Measurements from ENCODE around the gene C1orf52. TPM values are rescaled to one million over a fixed set of nuclear protein-coding genes. Genes with fewer than 3 reads are reported as not detected.

C1orf52 gene
- total and polyA plus RNA-seq, 9 of the 15 experiments (the other 6 are each of a cell fraction or from before 2014, with no cell fraction given) = 17.0 to 38.5 (median 33.0) TPM

GRCh38 chr1:85201340-85202091, 57.9 kb downstream of the C1orf52 start (continued):
- TF ChIP-seq, protein P1, sequence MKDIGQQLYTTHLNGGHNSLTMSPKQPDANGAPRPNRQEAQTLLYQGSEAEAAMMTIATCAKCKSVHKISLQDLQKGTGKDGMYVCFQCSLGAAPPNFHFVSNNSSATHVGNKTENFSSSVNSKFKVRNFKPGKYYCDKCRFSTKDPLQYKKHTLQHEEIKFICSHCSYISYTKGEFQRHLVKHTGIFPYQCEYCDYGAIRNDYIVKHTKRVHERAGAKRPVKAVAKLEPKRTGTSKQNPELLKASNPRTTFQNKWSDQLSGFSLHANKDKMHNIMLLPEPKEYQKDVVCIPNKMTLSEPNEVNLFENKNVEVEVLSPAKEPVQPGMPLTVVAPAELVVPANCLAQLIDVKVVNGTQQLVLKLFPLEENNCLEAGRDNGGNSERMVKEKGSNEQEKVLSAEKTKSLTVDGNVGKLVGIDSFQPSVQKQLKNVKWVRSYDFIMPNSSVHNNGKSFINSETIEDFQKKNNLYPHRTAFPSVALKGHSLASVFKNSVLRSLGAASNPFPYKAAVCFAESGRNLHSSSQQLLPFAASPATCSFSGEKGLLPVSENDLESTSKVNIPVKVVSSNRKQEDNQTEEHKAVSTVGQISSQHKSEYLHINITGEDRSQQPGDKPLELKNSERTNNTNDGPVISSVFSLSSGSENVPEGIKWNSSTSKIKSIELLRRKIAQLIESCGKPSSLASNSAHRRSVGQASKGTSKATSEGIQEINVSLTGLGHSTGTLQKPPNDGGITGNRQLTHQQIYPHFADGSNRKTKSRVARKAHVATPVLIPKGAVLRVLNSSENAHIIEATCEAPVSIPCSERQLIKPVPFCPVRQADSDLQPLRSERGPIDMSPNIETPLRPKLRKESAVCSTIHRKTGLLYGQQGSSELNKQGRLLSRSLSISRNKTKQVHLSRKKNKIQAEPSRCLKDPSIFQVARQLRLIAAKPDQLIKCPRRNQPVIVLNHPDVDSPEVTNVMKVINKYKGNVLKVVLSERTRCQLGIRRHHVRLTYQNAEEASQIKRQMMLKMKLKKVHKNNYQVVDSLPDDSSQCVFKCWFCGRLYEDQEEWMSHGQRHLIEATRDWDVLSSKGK (CRISPR knock-in tag; IDR thresholded peaks at IDR 0.05) = no peak
- TF ChIP-seq MEF2A (IDR thresholded peaks at IDR 0.05; ENCODE audit: control insufficient read depth, low read depth, low read length) (no peak), NR2C2 (CRISPR knock-in tag; IDR thresholded peaks at IDR 0.05) (no peak), NR2C2 (tag; IDR thresholded peaks at IDR 0.05) (no peak), SFPQ (IDR thresholded peaks at IDR 0.05; ENCODE audit: low read depth, low read length) (no peak), TSC22D4 (tag; IDR thresholded peaks at IDR 0.05) (no peak), STAG1 (CRISPR knock-in tag; IDR thresholded peaks at IDR 0.05; ENCODE audit: borderline replicate concordance) (no peak), NFXL1 (CRISPR knock-in tag; IDR thresholded peaks at IDR 0.05) (no peak), POLR2G (IDR thresholded peaks at IDR 0.05; ENCODE audit: low read depth, low read length) (peak; percentile 86), NR1H2 (CRISPR knock-in tag; IDR thresholded peaks at IDR 0.05) (no peak), BDP1 (IDR thresholded peaks at IDR 0.05; ENCODE audit: insufficient read depth, insufficient read length) (no peak), CSDE1 (IDR thresholded peaks at IDR 0.05) (peak in 1 of 2 experiments; percentile 40; a peak in 1 of 4 replicates), HDAC6 (IDR thresholded peaks at IDR 0.05; ENCODE audit: low read depth, low read length) (no peak), ZNF75A (CRISPR knock-in tag; IDR thresholded peaks at IDR 0.05) (no peak), ELF1 (tag; IDR thresholded peaks at IDR 0.05) (no peak), GABPB1 (CRISPR knock-in tag; IDR thresholded peaks at IDR 0.05) (no peak)
- TF ChIP-seq, protein P2, sequence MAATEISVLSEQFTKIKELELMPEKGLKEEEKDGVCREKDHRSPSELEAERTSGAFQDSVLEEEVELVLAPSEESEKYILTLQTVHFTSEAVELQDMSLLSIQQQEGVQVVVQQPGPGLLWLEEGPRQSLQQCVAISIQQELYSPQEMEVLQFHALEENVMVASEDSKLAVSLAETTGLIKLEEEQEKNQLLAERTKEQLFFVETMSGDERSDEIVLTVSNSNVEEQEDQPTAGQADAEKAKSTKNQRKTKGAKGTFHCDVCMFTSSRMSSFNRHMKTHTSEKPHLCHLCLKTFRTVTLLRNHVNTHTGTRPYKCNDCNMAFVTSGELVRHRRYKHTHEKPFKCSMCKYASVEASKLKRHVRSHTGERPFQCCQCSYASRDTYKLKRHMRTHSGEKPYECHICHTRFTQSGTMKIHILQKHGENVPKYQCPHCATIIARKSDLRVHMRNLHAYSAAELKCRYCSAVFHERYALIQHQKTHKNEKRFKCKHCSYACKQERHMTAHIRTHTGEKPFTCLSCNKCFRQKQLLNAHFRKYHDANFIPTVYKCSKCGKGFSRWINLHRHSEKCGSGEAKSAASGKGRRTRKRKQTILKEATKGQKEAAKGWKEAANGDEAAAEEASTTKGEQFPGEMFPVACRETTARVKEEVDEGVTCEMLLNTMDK (IDR thresholded peaks at IDR 0.05; ENCODE audit: borderline replicate concordance, insufficient read depth, low read depth, low read length, poor library complexity, severe bottlenecking) = no peak
- TF ChIP-seq, protein P3, sequence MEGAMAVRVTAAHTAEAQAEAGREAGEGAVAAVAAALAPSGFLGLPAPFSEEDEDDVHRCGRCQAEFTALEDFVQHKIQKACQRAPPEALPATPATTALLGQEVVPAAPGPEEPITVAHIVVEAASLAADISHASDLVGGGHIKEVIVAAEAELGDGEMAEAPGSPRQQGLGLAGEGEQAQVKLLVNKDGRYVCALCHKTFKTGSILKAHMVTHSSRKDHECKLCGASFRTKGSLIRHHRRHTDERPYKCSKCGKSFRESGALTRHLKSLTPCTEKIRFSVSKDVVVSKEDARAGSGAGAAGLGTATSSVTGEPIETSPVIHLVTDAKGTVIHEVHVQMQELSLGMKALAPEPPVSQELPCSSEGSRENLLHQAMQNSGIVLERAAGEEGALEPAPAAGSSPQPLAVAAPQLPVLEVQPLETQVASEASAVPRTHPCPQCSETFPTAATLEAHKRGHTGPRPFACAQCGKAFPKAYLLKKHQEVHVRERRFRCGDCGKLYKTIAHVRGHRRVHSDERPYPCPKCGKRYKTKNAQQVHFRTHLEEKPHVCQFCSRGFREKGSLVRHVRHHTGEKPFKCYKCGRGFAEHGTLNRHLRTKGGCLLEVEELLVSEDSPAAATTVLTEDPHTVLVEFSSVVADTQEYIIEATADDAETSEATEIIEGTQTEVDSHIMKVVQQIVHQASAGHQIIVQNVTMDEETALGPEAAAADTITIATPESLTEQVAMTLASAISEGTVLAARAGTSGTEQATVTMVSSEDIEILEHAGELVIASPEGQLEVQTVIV (CRISPR knock-in tag; IDR thresholded peaks at IDR 0.05; ENCODE audit: borderline replicate concordance) = no peak
